DND-41 (cell line): ENCODE data around the gene EBF4.

Experiments
- CTCF ChIP-seq: IDR thresholded peaks from 2 replicates; pipeline ENCODE4 v1.5.1; 2012; ENCODE audit warnings: borderline replicate concordance, low read length, moderate library complexity, mild to moderate bottlenecking; ENCODE audit not compliant: poor library complexity, severe bottlenecking; ENCODE audit errors: extremely low read depth
- EZH2 ChIP-seq: IDR thresholded peaks from 3 replicates; pipeline ENCODE4 v1.6.1; 2012; ENCODE audit warnings: borderline replicate concordance, low read depth, mild to moderate bottlenecking, moderate library complexity, low read length, inconsistent platforms; ENCODE audit not compliant: severe bottlenecking

- TF ChIP-seq CTCF (no peak), EZH2 (no peak)
These were observed 16.1 kb downstream of the EBF4 start for GRCh38 chr20:2708665-2709064.
